ENCODE data around the gene TGFA. TPM values are rescaled to one million over a fixed set of nuclear protein-coding genes. Genes with fewer than 3 reads are reported as not detected.

TGFA gene
- total and polyA plus RNA-seq, 12 donors, result 0.17 to 3.4 (median 1.2) TPM

DNA sequence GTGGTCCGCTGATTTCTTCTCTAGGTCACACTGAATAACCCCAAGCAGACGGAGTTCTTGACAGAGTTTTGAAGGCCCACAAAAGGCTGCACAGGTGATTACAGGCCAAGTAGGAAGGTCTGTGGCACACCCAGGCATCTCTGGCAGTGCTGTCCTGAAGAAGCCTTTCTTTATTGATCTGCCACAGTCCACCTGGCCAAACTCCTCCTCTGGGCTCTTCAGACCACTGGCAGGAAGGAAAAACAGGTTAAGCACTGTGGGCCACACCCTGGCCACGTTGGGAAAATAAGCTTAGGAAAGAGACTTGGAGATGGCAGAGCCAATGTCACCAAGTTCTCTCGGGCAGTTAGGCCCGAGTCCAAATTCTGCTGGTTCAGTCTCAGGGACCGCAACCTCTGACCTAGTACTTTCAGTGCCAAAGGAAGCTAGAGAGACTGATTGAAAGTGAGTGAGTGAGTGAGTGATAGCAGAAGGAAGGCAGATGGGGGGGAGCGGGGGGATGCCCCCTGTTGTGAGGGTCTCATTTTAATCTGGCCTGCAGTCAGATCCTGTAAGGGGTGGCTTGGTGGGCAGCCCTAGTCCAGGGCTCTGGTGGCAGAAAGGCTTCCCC, 102.9 kb downstream of the TGFA start:
- Histone ChIP-seq H3K36me3 (no peaks in the 10 kb centered on the region), H3K27me3 (peaks cover 0 to 10% (median 0%) of the 10 kb centered on the region in 7 donors), H3K27ac (no peak overlapping the region), H3K4me1 (no peaks in the 10 kb centered on the region), H3K4me3 (no peak overlapping the region), H3K9me3 (no peaks in the 10 kb centered on the region)
- 71 to 74% methylated on average over 7 of the region's 7 CpGs for WGBS, 2 donors
- DNase-seq (no peak), ATAC-seq (no peak)
- TF ChIP-seq, protein P1, sequence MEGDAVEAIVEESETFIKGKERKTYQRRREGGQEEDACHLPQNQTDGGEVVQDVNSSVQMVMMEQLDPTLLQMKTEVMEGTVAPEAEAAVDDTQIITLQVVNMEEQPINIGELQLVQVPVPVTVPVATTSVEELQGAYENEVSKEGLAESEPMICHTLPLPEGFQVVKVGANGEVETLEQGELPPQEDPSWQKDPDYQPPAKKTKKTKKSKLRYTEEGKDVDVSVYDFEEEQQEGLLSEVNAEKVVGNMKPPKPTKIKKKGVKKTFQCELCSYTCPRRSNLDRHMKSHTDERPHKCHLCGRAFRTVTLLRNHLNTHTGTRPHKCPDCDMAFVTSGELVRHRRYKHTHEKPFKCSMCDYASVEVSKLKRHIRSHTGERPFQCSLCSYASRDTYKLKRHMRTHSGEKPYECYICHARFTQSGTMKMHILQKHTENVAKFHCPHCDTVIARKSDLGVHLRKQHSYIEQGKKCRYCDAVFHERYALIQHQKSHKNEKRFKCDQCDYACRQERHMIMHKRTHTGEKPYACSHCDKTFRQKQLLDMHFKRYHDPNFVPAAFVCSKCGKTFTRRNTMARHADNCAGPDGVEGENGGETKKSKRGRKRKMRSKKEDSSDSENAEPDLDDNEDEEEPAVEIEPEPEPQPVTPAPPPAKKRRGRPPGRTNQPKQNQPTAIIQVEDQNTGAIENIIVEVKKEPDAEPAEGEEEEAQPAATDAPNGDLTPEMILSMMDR (IDR thresholded peaks at IDR 0.05), result no peak
- intact Hi-C loops (cut with DNase I), result no loop called here

DNA sequence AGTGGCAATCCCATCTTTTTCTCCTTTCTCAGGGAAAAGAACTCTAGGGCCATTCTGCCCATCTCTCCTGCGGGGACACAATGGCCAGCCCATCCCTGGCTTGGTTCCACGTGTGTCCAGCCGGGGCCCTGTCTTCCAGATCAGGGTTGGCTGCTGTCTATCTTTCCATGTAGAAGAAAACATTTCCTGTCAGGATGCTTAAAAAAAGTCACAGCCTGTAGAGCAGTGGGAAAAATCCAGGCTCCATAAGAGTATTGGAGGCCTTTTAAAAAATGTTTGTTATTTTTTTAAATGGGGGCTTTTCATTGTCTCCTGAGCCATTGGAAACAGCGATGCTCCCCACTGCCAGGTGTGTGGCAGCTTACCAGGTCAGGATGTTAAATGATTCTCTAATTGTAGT, 105.6 kb downstream of the TGFA start:
- H3K36me3 ChIP-seq, result no peaks in the 10 kb centered on the region

DNA sequence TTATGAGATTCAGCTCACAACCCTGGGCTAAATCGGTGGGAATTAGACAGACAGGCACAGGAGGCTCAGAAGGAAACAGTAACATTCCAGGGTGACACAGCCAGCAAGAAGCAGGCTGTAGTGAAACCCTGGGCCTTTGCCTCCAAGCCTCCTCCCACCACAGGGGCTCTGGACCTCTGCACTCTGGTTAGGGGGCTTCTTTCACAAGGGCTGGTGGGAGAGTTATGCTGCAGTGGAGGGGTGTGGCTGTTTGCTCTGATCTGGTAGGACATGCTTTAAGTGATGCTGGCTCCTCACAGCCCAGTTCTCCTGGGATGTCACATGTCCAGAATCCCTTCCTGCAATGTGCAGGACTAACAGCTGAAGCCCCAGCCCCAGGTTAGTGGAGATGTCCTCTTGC, 109.9 kb downstream of the TGFA start:
- ATAC-seq (no peak), DNase-seq (no peak)
- H3K9me3 ChIP-seq, result no peaks in the 10 kb centered on the region
- intact Hi-C loops (cut with DNase I), result no loop called here
- H3K36me3 ChIP-seq, result no peaks in the 10 kb centered on the region
- H3K4me3 ChIP-seq, result no peak overlapping the region
- WGBS, 2 donors, result 55 to 74% methylated on average over 1 of the region's 1 CpG
- no peak overlapping the region for H3K27ac ChIP-seq
- H3K4me1 ChIP-seq, result peaks cover 0 to 6% (median 0%) of the 10 kb centered on the region in 9 donors
- TF ChIP-seq, protein P1 (IDR thresholded peaks at IDR 0.05), result no peak
- peaks cover 0 to 4% (median 0%) of the 10 kb centered on the region in 7 donors for H3K27me3 ChIP-seq

More for the DNA sequence above, 105.6 kb downstream of the TGFA start:
- Histone ChIP-seq H3K4me1 (no peaks in the 10 kb centered on the region), H3K27me3 (peaks cover 0 to 6% (median 0%) of the 10 kb centered on the region in 7 donors), H3K4me3 (no peak overlapping the region), H3K9me3 (no peaks in the 10 kb centered on the region), H3K27ac (no peak overlapping the region)
- intact Hi-C loops (cut with DNase I), result no loop called here
- ATAC-seq (no peak), DNase-seq (no peak)
- TF ChIP-seq, protein P1 (IDR thresholded peaks at IDR 0.05), result no peak
- 46 to 60% methylated on average over 4 of the region's 4 CpGs for WGBS, 2 donors

DNA sequence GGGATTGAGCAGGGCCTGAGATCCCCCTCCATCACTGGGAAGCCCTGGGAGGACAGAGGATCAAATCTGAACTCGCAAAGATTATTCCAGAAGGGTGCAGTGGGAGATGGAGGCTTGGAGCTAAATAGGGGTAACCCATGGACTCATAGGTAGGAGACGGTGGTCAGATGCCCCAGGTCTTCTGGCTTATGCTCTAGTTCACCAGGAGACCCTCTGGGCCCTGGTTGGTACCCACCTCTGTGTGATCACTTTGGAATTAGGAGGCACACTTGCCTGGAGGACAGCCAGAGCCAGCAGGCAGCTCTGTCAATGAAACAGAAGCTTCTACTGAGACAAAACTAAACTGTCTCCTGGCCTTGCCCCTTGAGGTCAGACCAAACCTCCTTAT, 110.6 kb downstream of the TGFA start:
- Histone ChIP-seq H3K36me3 (no peaks in the 10 kb centered on the region), H3K27ac (no peak overlapping the region), H3K9me3 (no peaks in the 10 kb centered on the region), H3K27me3 (no peaks in the 10 kb centered on the region), H3K4me3 (no peak overlapping the region), H3K4me1 (peaks cover 0 to 6% (median 0%) of the 10 kb centered on the region in 9 donors)
- WGBS, 2 donors, result 83 to 92% methylated on average over 2 of the region's 2 CpGs
- intact Hi-C loops (cut with DNase I), result no loop called here
- no peak for ATAC-seq
- DNase-seq, result no peak
- TF ChIP-seq, protein P1 (IDR thresholded peaks at IDR 0.05), result no peak

Data from heart right ventricle (tissue), 16 donors.